WTC11 (cell line): Measurements from ENCODE around the gene MEF2D. TPM values are rescaled to one million over a fixed set of nuclear protein-coding genes. Genes with fewer than 3 reads are reported as not detected.

Experiments
- ATAC-seq: fragments of 200-7000 bp; cut with Tn5 transposase; 2 replicates; pipeline ENCODE4 v1.10.0; 2021; ENCODE audit warnings: mild to moderate bottlenecking, moderate library complexity
- CTCF ChIA-PET: fragments of 300-600 bp; sonication (Branson Sonifier 250); formaldehyde crosslinking; loops from one replicate; lab custom pipeline; 2021; ENCODE audit warnings: antibody characterized with exemption; lab: Charles Lee
- POLR2A ChIA-PET: fragments of 350-600 bp; sonication (Branson Sonifier 250); formaldehyde crosslinking; loops from one replicate; lab custom pipeline; 2021; ENCODE audit warnings: antibody characterized with exemption; lab: Charles Lee
- DNase-seq: peaks from one replicate; pipeline ENCODE4 v3.0.0; 2021; ENCODE audit warnings: low spot score
- H3K27ac Mint-ChIP-seq: 2 replicates; pipeline ENCODE4 v1.8.0; 2021; ENCODE audit warnings: mixed read lengths
- H3K27me3 Mint-ChIP-seq: 2 replicates; pipeline ENCODE4 v1.8.0; 2021; ENCODE audit warnings: low read depth, mild to moderate bottlenecking, moderate library complexity, mixed read lengths
- H3K36me3 Mint-ChIP-seq: 2 replicates; pipeline ENCODE4 v1.8.0; 2021; ENCODE audit warnings: mixed read lengths
- H3K4me1 Mint-ChIP-seq: 2 replicates; pipeline ENCODE4 v1.8.0; 2022; ENCODE audit warnings: mixed read lengths
- H3K4me3 Mint-ChIP-seq: 2 replicates; pipeline ENCODE4 v1.8.0; 2021; ENCODE audit warnings: mild to moderate bottlenecking, moderate library complexity, mixed read lengths
- H3K9me3 Mint-ChIP-seq: 2 replicates; pipeline ENCODE4 v1.8.0; 2021; ENCODE audit warnings: mixed read lengths
- CREM ChIP-seq: sonication (generic); formaldehyde crosslinking; IDR thresholded peaks from 2 replicates; pipeline ENCODE4 v1.8.1; 2022; ENCODE audit warnings: mild to moderate bottlenecking, missing genetic modification reagents, moderate library complexity
- GTF2I ChIP-seq: fragments of 250-450 bp; sonication (Bioruptor Pico); conservative IDR thresholded peaks from 2 replicates; pipeline ENCODE4 v1.4.0; 2021; ENCODE audit warnings: mild to moderate bottlenecking
- NR1H2 ChIP-seq: sonication (generic); formaldehyde crosslinking; IDR thresholded peaks from 2 replicates; pipeline ENCODE4 v1.9.0; 2021; ENCODE audit warnings: mild to moderate bottlenecking, moderate library complexity, missing genetic modification reagents
- RELA ChIP-seq: sonication (generic); formaldehyde crosslinking; IDR thresholded peaks from 2 replicates; pipeline ENCODE4 v1.8.1; 2022; ENCODE audit warnings: missing genetic modification reagents, mild to moderate bottlenecking, borderline replicate concordance
- ZNF219 ChIP-seq: sonication (generic); formaldehyde crosslinking; IDR thresholded peaks from 2 replicates; pipeline ENCODE4 v1.8.0; 2023; ENCODE audit warnings: missing genetic modification reagents, mild to moderate bottlenecking, borderline replicate concordance
- ZNF317 ChIP-seq: sonication (generic); formaldehyde crosslinking; IDR thresholded peaks from 2 replicates; pipeline ENCODE4 v1.8.1; 2023; ENCODE audit warnings: low read depth, mild to moderate bottlenecking, moderate library complexity, missing genetic modification reagents, borderline replicate concordance
- ZNF416 ChIP-seq: fragments of 250-450 bp; sonication (Bioruptor Pico); IDR thresholded peaks from 2 replicates; pipeline ENCODE4 v1.9.0; 2021; ENCODE audit warnings: mild to moderate bottlenecking, inconsistent platforms
- total RNA-seq: library from RNA; stranded (reverse); gene quantifications from 3 replicates; pipeline ENCODE4 v1.2.3, GENCODE V29; 2021
- TF ChIP-seq, protein P1 (sequence below): fragments of 250-450 bp; sonication (Bioruptor Pico); IDR thresholded peaks from 2 replicates; pipeline ENCODE4 v1.9.0; 2021; ENCODE audit warnings: mild to moderate bottlenecking
- TF ChIP-seq, protein P2 (sequence below): fragments of 250-450 bp; sonication (Bioruptor Pico); IDR thresholded peaks from 2 replicates; pipeline ENCODE4 v1.9.0; 2021; ENCODE audit warnings: mild to moderate bottlenecking, borderline replicate concordance
- TF ChIP-seq, protein P3 (sequence below): sonication (generic); formaldehyde crosslinking; conservative IDR thresholded peaks from 2 replicates; pipeline ENCODE4 v1.8.1; 2022; ENCODE audit warnings: mild to moderate bottlenecking, missing genetic modification reagents
- TF ChIP-seq, protein P4 (sequence below): sonication (generic); formaldehyde crosslinking; IDR thresholded peaks from 2 replicates; pipeline ENCODE4 v1.8.1; 2023; ENCODE audit warnings: mild to moderate bottlenecking, missing genetic modification reagents, borderline replicate concordance
- TF ChIP-seq, protein P5 (sequence below): sonication (generic); formaldehyde crosslinking; IDR thresholded peaks from 2 replicates; pipeline ENCODE4 v1.8.1; 2023; ENCODE audit warnings: mild to moderate bottlenecking, moderate library complexity, missing genetic modification reagents
- TF ChIP-seq, protein P6 (sequence below): sonication (generic); formaldehyde crosslinking; IDR thresholded peaks from 2 replicates; pipeline ENCODE4 v1.8.1; 2022; ENCODE audit warnings: mild to moderate bottlenecking, missing genetic modification reagents, moderate library complexity, borderline replicate concordance
- TF ChIP-seq, protein P7 (sequence below): sonication (generic); formaldehyde crosslinking; IDR thresholded peaks from 2 replicates; pipeline ENCODE4 v1.8.1; 2022; ENCODE audit warnings: mild to moderate bottlenecking, moderate library complexity, missing genetic modification reagents

Gene MEF2D
- total RNA-seq, 1 experiment from 2014 or later, result 24.1 TPM

DNA sequence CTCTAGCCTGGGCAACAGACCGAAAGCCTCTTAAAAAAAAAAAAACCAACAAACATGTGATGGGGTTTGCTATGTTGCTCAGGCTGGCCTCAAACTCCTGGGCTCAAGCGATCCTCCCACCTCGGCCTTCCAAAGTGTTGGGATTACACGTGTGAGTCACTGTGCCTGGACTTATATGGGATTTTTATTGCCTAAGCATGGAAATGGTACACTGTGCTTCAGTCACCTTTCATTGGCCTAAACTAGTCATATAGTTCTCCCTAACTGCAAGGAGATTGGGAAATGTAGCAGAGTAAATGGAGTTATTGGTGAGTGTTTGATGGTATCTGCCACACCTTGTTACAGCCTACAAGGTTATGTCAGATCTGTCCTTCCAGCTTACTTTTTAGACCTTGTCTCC lies 17.2 kb upstream of the MEF2D start (continued):
- TF ChIP-seq, protein P1, sequence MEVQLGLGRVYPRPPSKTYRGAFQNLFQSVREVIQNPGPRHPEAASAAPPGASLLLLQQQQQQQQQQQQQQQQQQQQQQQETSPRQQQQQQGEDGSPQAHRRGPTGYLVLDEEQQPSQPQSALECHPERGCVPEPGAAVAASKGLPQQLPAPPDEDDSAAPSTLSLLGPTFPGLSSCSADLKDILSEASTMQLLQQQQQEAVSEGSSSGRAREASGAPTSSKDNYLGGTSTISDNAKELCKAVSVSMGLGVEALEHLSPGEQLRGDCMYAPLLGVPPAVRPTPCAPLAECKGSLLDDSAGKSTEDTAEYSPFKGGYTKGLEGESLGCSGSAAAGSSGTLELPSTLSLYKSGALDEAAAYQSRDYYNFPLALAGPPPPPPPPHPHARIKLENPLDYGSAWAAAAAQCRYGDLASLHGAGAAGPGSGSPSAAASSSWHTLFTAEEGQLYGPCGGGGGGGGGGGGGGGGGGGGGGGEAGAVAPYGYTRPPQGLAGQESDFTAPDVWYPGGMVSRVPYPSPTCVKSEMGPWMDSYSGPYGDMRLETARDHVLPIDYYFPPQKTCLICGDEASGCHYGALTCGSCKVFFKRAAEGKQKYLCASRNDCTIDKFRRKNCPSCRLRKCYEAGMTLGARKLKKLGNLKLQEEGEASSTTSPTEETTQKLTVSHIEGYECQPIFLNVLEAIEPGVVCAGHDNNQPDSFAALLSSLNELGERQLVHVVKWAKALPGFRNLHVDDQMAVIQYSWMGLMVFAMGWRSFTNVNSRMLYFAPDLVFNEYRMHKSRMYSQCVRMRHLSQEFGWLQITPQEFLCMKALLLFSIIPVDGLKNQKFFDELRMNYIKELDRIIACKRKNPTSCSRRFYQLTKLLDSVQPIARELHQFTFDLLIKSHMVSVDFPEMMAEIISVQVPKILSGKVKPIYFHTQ, result no peak
- TF ChIP-seq ZNF219 (no peak), GTF2I (CRISPR knock-in tag) (no peak), ZNF416 (CRISPR knock-in tag) (no peak), ZNF317 (CRISPR knock-in tag) (no peak)
- TF ChIP-seq, protein P2, sequence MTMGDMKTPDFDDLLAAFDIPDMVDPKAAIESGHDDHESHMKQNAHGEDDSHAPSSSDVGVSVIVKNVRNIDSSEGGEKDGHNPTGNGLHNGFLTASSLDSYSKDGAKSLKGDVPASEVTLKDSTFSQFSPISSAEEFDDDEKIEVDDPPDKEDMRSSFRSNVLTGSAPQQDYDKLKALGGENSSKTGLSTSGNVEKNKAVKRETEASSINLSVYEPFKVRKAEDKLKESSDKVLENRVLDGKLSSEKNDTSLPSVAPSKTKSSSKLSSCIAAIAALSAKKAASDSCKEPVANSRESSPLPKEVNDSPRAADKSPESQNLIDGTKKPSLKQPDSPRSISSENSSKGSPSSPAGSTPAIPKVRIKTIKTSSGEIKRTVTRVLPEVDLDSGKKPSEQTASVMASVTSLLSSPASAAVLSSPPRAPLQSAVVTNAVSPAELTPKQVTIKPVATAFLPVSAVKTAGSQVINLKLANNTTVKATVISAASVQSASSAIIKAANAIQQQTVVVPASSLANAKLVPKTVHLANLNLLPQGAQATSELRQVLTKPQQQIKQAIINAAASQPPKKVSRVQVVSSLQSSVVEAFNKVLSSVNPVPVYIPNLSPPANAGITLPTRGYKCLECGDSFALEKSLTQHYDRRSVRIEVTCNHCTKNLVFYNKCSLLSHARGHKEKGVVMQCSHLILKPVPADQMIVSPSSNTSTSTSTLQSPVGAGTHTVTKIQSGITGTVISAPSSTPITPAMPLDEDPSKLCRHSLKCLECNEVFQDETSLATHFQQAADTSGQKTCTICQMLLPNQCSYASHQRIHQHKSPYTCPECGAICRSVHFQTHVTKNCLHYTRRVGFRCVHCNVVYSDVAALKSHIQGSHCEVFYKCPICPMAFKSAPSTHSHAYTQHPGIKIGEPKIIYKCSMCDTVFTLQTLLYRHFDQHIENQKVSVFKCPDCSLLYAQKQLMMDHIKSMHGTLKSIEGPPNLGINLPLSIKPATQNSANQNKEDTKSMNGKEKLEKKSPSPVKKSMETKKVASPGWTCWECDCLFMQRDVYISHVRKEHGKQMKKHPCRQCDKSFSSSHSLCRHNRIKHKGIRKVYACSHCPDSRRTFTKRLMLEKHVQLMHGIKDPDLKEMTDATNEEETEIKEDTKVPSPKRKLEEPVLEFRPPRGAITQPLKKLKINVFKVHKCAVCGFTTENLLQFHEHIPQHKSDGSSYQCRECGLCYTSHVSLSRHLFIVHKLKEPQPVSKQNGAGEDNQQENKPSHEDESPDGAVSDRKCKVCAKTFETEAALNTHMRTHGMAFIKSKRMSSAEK (CRISPR knock-in tag), result no peak
- TF ChIP-seq, protein P3, sequence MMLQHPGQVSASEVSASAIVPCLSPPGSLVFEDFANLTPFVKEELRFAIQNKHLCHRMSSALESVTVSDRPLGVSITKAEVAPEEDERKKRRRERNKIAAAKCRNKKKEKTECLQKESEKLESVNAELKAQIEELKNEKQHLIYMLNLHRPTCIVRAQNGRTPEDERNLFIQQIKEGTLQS (CRISPR knock-in tag), result no peak
- TF ChIP-seq, protein P4, sequence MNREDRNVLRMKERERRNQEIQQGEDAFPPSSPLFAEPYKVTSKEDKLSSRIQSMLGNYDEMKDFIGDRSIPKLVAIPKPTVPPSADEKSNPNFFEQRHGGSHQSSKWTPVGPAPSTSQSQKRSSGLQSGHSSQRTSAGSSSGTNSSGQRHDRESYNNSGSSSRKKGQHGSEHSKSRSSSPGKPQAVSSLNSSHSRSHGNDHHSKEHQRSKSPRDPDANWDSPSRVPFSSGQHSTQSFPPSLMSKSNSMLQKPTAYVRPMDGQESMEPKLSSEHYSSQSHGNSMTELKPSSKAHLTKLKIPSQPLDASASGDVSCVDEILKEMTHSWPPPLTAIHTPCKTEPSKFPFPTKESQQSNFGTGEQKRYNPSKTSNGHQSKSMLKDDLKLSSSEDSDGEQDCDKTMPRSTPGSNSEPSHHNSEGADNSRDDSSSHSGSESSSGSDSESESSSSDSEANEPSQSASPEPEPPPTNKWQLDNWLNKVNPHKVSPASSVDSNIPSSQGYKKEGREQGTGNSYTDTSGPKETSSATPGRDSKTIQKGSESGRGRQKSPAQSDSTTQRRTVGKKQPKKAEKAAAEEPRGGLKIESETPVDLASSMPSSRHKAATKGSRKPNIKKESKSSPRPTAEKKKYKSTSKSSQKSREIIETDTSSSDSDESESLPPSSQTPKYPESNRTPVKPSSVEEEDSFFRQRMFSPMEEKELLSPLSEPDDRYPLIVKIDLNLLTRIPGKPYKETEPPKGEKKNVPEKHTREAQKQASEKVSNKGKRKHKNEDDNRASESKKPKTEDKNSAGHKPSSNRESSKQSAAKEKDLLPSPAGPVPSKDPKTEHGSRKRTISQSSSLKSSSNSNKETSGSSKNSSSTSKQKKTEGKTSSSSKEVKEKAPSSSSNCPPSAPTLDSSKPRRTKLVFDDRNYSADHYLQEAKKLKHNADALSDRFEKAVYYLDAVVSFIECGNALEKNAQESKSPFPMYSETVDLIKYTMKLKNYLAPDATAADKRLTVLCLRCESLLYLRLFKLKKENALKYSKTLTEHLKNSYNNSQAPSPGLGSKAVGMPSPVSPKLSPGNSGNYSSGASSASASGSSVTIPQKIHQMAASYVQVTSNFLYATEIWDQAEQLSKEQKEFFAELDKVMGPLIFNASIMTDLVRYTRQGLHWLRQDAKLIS (CRISPR knock-in tag), result no peak
- TF ChIP-seq, all 79 proteins: peak for 0

DNA sequence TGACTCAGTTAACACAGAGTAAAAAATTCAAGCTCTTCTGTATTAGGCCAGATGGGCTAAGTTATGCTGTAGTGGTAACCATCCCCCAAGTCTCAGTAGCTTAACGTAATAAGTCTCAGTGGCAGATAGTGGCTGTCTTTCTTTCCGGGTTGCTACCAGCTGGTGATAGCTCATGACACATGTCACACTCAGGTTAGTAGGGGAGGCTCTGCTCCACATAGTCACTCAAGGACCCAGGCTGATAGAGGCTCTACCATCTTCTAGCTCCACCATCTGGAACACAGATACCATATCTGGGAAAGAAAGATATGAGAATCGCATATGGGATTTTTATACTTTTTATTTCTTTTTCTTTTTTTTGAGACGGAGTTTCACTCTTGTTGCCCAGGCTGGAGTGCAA lies 16.2 kb upstream of the MEF2D start:
- ChIA-PET CTCF (interaction anchor here (0.8 to 2.2 kb wide), 3 partner anchors 18 to 110 kb away, joined by 3 to 17 read pairs (median 5); no protein-coding TSS in a partner anchor), POLR2A (no interaction called here)
- DNase-seq (no peak), ATAC-seq (no peak)
- H3K4me1 Mint-ChIP-seq, result no peaks in the 10 kb centered on the region
- H3K36me3 Mint-ChIP-seq, result no peaks in the 10 kb centered on the region
- H3K27ac Mint-ChIP-seq, result no peak overlapping the region
- peaks cover 5% of the 10 kb centered on the region for H3K27me3 Mint-ChIP-seq
- no peaks in the 10 kb centered on the region for H3K9me3 Mint-ChIP-seq
- TF ChIP-seq, protein P5, sequence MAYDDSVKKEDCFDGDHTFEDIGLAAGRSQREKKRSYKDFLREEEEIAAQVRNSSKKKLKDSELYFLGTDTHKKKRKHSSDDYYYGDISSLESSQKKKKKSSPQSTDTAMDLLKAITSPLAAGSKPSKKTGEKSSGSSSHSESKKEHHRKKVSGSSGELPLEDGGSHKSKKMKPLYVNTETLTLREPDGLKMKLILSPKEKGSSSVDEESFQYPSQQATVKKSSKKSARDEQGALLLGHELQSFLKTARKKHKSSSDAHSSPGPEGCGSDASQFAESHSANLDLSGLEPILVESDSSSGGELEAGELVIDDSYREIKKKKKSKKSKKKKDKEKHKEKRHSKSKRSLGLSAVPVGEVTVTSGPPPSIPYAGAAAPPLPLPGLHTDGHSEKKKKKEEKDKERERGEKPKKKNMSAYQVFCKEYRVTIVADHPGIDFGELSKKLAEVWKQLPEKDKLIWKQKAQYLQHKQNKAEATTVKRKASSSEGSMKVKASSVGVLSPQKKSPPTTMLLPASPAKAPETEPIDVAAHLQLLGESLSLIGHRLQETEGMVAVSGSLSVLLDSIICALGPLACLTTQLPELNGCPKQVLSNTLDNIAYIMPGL (CRISPR knock-in tag), result no peak
- TF ChIP-seq RELA (CRISPR knock-in tag) (no peak), NR1H2 (CRISPR knock-in tag) (no peak), CREM (CRISPR knock-in tag) (no peak)
- TF ChIP-seq, protein P6, sequence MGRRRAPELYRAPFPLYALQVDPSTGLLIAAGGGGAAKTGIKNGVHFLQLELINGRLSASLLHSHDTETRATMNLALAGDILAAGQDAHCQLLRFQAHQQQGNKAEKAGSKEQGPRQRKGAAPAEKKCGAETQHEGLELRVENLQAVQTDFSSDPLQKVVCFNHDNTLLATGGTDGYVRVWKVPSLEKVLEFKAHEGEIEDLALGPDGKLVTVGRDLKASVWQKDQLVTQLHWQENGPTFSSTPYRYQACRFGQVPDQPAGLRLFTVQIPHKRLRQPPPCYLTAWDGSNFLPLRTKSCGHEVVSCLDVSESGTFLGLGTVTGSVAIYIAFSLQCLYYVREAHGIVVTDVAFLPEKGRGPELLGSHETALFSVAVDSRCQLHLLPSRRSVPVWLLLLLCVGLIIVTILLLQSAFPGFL (CRISPR knock-in tag), result no peak
- TF ChIP-seq, protein P7, sequence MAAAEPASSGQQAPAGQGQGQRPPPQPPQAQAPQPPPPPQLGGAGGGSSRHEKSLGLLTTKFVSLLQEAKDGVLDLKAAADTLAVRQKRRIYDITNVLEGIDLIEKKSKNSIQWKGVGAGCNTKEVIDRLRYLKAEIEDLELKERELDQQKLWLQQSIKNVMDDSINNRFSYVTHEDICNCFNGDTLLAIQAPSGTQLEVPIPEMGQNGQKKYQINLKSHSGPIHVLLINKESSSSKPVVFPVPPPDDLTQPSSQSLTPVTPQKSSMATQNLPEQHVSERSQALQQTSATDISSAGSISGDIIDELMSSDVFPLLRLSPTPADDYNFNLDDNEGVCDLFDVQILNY (CRISPR knock-in tag), result no peak
- H3K4me3 Mint-ChIP-seq, result no peak overlapping the region
